Eye (tissue), 1 donor: ENCODE data around the gene OXNAD1.

ENCODE experiments used
- DNase-seq: peaks from one replicate; pipeline ENCODE4 v3.0.0-alpha.2; 2015

The OXNAD1 gene, protein sequence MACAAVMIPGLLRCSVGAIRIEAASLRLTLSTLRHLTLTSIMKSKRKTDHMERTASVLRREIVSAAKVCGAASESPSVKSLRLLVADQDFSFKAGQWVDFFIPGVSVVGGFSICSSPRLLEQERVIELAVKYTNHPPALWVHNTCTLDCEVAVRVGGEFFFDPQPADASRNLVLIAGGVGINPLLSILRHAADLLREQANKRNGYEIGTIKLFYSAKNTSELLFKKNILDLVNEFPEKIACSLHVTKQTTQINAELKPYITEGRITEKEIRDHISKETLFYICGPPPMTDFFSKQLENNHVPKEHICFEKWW

GRCh38 chr3:16264708-16265454, at the start of gene OXNAD1, which contains the start of gene DPH3:
Gene OXNAD1, plus strand, starts transcription at chr3:16265212. Its CDS starts 5,741 bp downstream, at chr3:16270953.
Gene DPH3, minus strand, starts transcription at chr3:16264943. Its CDS starts 67 bp downstream, at chr3:16264876.
- DNase-seq: peak; percentile 100

DNA sequence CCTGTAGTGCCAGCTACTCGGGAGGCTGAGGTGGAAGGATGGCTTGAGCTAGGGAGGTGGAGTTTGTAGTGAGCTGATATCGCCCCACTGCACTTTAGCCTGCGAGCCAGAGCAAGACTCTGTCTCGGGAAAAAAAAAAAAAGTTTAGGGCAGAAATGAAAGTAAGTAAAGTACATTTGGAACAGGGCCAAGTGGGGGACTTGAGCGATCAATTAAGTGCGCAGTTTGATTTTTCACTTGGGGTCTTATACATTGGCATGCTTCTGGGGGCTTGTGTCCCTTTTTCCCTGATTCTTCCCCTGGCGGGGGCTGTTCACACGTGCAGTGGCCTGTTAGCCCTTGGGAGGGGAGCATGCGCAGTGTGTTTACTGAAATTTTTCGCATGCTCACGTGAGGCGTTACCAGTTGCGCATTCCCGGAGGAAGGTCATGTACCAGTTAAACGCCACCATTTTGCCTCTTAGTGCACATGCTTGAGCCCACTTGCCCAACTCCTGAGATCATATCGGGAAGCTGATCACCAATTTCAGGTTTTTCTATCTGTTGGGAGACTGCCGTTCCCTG, 48.6 kb upstream of the OXNAD1 start:
- no peak for DNase-seq

GRCh38 chr3:16219777-16220176, 45.2 kb upstream of the OXNAD1 start:
- no peak for DNase-seq

GRCh38 chr3:16221990-16222389, 43.0 kb upstream of the OXNAD1 start:
- no peak for DNase-seq

GRCh38 chr3:16222547-16222946, 42.5 kb upstream of the OXNAD1 start:
- DNase-seq: no peak

- DNase-seq: no peak
These were observed 40.7 kb upstream of the OXNAD1 start for GRCh38 chr3:16224325-16224724.

DNA sequence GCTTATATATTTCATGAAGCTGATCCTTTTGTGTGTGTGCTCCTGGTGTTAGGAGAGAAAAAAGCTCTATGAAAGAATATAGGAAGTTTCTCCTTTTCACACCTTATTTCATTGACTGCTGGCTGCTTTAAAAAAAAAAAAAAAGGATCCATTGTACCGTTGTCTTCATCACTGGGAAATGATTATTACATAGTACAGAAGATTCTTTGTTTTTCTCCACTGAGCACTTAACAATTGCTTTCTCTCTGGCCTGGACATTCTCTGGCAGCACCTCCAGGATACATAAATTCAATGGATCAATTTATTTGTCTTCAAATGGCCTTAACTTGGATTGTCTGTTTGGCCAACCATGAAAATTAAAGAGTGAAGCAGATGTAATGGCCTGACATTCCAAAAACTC, 37.4 kb upstream of the OXNAD1 start:
- no peak for DNase-seq

DNA sequence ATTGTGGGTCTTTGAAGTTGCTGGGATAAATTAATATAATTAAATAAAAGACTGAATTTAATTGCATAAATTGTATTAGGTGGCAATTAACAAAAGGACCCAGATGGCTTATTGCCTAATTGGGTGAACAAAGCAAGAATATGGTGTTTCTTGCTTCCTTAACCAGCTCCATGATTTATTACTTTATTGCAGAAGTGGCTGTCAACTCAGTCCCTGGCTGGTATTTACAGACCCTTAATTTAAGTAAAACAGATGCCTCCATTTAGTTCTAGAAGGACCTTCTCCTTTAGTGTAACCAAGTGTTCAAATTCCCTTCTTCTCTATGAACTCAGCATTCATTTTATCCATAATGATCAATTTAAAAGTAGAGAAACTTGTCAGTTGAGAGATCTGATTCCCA, 35.3 kb upstream of the OXNAD1 start:
- DNase-seq: no peak

DNA sequence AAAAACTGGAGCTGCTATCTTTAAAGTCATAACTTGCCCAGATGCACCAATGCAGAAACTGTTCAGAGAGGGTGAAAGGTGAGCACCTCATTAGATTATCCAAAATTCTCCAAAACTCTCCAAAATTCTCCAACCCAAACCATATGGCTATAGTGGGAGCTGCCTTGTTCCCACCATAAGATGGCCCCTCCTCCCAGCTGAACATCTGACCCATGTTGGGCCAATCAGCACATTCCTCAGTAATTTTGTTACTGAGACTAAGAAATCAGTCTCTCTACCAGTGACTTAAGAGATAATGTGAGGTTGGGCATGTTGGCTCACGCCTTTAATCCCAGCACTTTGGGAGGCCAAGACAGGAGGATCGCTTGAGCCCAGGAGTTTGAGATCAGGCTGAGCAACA, 33.0 kb upstream of the OXNAD1 start:
- DNase-seq: no peak

- no peak for DNase-seq
These were observed 31.2 kb upstream of the OXNAD1 start for GRCh38 chr3:16233806-16234205.

DNA sequence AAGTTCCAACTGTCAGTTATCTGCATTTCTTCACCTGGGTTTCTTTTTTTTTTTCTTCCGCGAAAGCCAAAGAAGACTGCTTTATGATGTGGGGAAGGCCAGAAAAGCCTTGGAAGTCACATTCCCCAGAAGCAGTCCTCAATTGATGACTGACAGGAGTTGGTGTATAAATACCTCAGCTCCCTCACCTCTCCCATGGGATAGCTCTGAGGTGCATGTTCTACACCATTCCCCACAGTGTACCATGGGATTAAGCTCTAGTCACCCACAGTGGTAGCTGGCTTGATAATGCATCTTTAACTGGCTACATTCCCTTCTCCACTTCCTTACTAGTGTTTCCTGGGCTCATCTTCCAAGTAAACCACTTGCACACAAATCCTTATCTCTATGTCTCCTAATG, 30.7 kb upstream of the OXNAD1 start:
- no peak for DNase-seq

DNA sequence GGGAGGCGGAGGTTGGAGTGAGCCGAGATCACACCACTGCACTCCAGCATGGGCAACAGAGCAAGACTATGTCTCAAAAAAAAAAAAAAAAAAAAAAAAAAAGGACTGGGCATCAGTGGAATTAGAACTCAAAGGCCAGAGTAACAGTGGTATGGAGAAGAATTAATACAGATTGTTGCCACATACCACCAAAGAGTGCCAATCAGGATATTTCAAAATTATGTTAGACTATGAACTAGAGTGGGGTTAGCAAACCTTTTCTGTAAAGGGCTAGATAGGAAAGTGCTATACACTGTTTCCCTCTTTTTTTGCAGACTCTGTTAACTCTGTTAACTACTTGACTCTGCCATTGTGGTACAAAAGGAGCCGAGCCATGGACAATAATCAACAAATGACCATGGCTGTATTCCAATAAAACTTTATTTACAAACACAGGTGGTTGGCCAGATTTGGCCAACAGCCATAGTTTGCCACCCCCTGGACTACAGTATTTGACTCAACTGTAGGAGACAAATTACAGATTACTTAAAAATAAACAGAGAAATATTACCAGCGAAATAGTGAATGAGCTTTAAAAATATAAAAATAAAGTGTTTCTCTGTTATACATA, 28.9 kb upstream of the OXNAD1 start:
- DNase-seq: no peak

DNA sequence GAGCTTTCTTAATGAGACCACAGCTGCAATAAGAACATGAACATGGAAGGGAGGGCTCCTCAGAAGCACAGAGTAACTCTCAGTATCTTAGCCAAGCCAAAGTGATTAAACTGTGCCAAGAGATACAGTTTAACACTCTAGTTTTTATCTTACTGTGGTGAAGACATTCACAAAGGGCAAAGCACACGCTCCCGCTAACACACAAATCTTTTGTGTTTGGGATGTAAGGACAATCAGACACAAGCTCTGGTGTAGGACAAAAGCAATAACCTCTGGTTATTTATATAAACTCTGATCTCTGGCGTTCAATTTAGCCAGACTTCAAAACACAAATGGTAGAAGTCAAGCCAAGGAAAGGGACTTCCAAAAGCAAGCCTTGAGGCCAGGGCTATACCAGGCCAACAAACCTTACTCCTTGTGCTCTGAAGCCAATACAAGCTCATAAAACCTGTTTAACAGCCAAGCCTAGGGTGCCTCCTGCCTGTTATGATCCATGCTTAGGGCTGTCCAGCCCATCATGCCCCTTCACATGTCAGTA, 28.1 kb upstream of the OXNAD1 start:
- DNase-seq: no peak

DNA sequence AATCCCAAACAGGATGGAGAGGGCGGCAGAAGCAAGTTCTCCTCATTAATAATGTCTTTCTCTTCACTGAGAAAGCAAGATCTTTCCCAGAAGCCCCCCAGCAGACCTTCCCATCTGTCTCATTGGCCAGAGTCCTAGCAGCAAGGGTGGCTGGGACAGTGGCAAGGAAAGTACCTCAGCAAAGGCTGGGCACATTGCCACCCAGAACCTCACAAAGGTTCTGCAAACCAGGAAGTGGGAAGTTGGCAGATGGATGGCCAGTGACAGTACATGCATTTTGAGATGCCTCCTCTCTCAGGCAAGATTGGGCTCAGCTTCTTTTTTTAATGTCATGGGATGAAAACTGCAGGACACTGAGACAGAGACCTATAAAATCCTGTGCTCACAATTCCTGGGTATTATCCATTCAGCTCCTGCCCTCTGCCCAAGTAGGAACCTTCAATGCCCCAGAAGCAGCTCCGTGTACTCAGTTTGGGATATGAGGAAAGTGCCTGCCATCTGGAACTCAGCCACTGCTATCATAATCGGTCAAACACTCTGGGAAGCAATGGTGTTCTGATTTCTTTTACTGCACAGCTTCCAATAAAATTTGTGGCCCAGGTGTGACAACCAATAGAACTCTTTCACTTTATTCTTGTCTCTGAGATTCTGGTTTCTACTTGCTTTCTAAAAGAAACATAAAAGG, 25.8 kb upstream of the OXNAD1 start:
- DNase-seq: no peak

GRCh38 chr3:16239780-16240179, 25.2 kb upstream of the OXNAD1 start:
- DNase-seq: peak; percentile 59

GRCh38 chr3:16240229-16241023, 24.6 kb upstream of the OXNAD1 start:
- no peak for DNase-seq

DNA sequence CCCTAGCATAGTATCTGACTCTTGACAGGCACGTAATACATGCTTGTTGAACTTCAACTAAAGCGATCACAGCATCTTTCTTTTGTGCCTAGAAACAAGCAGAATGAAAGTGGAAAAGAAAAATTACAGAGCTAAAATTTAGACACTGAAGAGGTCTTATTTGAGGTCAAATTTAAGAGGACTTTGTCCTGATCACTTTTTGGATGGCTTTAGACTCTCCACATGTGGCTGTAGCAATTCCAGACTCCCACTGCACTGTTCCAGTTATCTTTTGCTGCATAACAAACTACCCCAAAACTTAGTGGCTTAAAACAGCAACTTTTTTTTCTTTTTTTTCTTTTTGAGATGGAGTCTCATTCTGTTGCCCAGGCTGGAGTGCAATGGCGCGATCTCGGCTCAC, 23.8 kb upstream of the OXNAD1 start:
- no peak for DNase-seq

DNA sequence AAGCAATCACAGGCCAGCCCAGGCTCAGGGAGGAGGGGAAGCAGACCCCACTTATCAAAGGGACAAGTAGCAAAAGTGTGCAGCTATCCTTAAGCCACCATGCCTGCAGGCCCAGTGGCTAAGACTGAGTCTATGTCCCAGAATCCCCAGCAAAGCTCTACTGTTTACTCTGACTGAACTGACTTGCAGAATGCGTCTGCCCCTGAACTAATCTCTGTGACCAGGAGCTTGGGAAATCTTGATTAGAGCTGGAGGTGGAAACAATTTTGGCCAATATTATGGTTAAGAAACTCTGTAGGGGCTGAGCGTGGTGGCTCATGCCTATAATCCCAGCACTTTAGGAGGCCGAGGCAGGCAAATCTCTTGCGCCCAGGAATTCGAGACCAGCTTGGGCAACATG, 22.8 kb upstream of the OXNAD1 start:
- no peak for DNase-seq

DNA sequence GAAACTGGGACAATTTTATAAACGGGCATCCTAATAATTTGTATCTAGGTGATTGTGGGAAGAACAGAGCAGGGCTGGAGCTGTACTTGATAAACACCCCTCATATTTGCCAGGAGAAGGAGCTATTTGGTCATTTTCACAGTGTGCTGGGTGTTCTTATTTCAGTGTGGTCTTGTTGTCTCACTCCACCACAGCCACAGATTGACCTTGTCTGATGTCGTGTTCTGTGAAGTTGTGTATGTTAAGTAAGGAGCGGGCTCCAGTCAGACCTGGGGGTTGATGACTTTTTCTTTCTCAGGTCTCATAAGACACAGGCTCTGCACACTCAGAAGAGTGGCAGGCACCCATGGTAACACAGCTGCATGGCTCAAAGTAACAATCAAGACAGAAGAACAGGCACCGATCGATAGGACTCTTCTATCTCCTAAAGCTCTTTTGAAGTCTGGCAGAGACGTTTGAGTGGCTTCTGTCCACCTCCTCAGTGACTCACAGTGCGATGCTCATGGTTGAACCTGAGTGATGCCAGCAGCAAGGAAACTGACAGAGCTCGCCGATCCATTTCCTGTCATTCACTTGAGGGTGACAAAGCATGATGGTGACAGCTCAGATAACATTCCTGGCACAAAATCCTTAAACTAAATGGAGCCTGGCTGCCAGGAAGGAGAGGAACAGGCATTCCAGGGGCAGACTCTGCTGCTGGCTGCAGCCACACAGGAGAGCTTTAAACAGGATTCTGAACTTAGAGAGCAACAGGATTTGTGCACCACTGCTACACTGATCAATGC, 21.1 kb upstream of the OXNAD1 start:
- no peak for DNase-seq

GRCh38 chr3:16245609-16246008, 19.4 kb upstream of the OXNAD1 start:
- DNase-seq: no peak
